H1 (cell line): ENCODE data around the gene SHISAL1. TPM values are rescaled to one million over a fixed set of nuclear protein-coding genes. Genes with fewer than 3 reads are reported as not detected.

Experiments
- CTCF ChIA-PET: fragments of 300-600 bp; sonication (Branson Sonifier 250); formaldehyde crosslinking; loops from one replicate; lab custom pipeline; 2021; ENCODE audit not compliant: partially characterized antibody; lab: Charles Lee
- POLR2A ChIA-PET: fragments of 300-600 bp; sonication (Branson Sonifier 250); formaldehyde crosslinking; loops from one replicate; lab custom pipeline; 2021; ENCODE audit warnings: inconsistent platforms; ENCODE audit not compliant: partially characterized antibody; lab: Charles Lee
- DNase-seq, 2 experiments: peaks; one replicate each; pipeline versions ENCODE4 v3.0.0 to v3.0.0-alpha.2; 2010 to 2022; ENCODE audit warnings: low spot score in 2 of 2, low read depth in 1 of 2, mixed read lengths in 1 of 2
- FAIRE-seq: peaks from 2 replicates; lab custom pipeline; 2011; peaks lifted over from hg19 to GRCh38; lab: Jason Lieb, UNC
- H2AFZ ChIP-seq: 2 replicates; pipeline ENCODE4 v1.8.1; 2012; ENCODE audit warnings: low read length, inconsistent platforms
- H2AK5ac ChIP-seq: 2 replicates; pipeline ENCODE4 v1.6.1; 2013; ENCODE audit warnings: low read depth, low read length
- H2BK120ac ChIP-seq: replicated peaks from 2 replicates; pipeline ENCODE3; 2013; ENCODE audit warnings: low read depth, low read length, inconsistent platforms
- H2BK12ac ChIP-seq: 2 replicates; pipeline ENCODE4 v1.6.1; 2013; ENCODE audit warnings: low read depth, low read length
- H2BK15ac ChIP-seq: 2 replicates; pipeline ENCODE4 v1.6.1; 2013; ENCODE audit warnings: low read length
- H2BK20ac ChIP-seq: 2 replicates; pipeline ENCODE4 v1.6.1; 2013; ENCODE audit warnings: low read length
- H2BK5ac ChIP-seq: 2 replicates; pipeline ENCODE4 v1.6.1; 2013; ENCODE audit warnings: low read depth, low read length
- H3K14ac ChIP-seq: 2 replicates; pipeline ENCODE4 v1.6.1; 2013; ENCODE audit warnings: inconsistent platforms; ENCODE audit not compliant: insufficient read length
- H3K18ac ChIP-seq: 2 replicates; pipeline ENCODE4 v1.6.1; 2013; ENCODE audit warnings: low read length; ENCODE audit errors: extremely low read depth
- H3K23ac ChIP-seq: 2 replicates; pipeline ENCODE4 v1.6.1; 2013; ENCODE audit warnings: inconsistent platforms; ENCODE audit not compliant: insufficient read length
- H3K23me2 ChIP-seq: 2 replicates; pipeline ENCODE4 v1.6.1; 2013; ENCODE audit warnings: low read depth, low read length
- H3K27ac ChIP-seq: 2 replicates; pipeline ENCODE4 v1.6.1; 2011; ENCODE audit warnings: low read depth, low read length, inconsistent platforms
- H3K27me3 ChIP-seq, 4 experiments: replicated peaks in 1 of 4; 1 replicate in 1 of 4; 2 replicates in 3 of 4; pipeline versions ENCODE4 v1.6.1 to v1.8.1; 2011 to 2013; ENCODE audit warnings: low read length in 3 of 4, mild to moderate bottlenecking in 3 of 4, inconsistent platforms in 2 of 4, mixed read lengths in 2 of 4, moderate library complexity in 1 of 4; ENCODE audit not compliant: control insufficient read depth in 3 of 4, insufficient read depth in 3 of 4; ENCODE audit errors: extremely low read depth in 1 of 4
- H3K36me3 ChIP-seq, 4 experiments: 2 replicates each; pipeline versions ENCODE4 v1.6.1 to v1.8.1; 2011 to 2013; ENCODE audit warnings: mild to moderate bottlenecking in 4 of 4, low read length in 3 of 4, moderate library complexity in 2 of 4, control low read depth in 1 of 4, inconsistent platforms in 1 of 4; ENCODE audit not compliant: insufficient read depth in 4 of 4, control insufficient read depth in 2 of 4
- H3K4ac ChIP-seq: replicated peaks from 2 replicates; pipeline ENCODE3; 2013; ENCODE audit warnings: low read length, low read depth, mixed read lengths, inconsistent platforms; ENCODE audit not compliant: insufficient read length
- H3K4me1 ChIP-seq, 4 experiments: replicated peaks in 1 of 4; 1 replicate in 1 of 4; 2 replicates in 3 of 4; pipeline versions ENCODE4 v1.6.1 to v1.8.1; 2011 to 2013; ENCODE audit warnings: low read length in 3 of 4, inconsistent platforms in 2 of 4, mixed read lengths in 1 of 4; ENCODE audit not compliant: insufficient read depth in 4 of 4, control insufficient read depth in 3 of 4
- H3K4me2 ChIP-seq, 2 experiments: 2 replicates each; pipeline versions ENCODE4 v1.6.1 to v1.8.1; 2011 to 2013; ENCODE audit warnings: low read depth in 2 of 2, low read length in 2 of 2, control low read depth in 1 of 2, inconsistent platforms in 1 of 2, mild to moderate bottlenecking in 1 of 2; ENCODE audit not compliant: insufficient read depth in 1 of 2
- H3K4me3 ChIP-seq, 4 experiments: fragments of 200-600, 300-600 bp in 1 of 4; sonication (generic), shearing (Covaris generic), sonication (Bioruptor Twin) in 1 of 4; 2 replicates each; pipeline versions ENCODE4 v1.5.1 to v1.8.1; 2011 to 2016; ENCODE audit warnings: low read length in 4 of 4, low read depth in 3 of 4, control low read depth in 2 of 4, inconsistent platforms in 2 of 4, mild to moderate bottlenecking in 2 of 4, mixed read lengths in 1 of 4, moderate library complexity in 1 of 4; ENCODE audit not compliant: insufficient read depth in 2 of 4; ENCODE audit errors: extremely low read depth in 1 of 4
- H3K56ac ChIP-seq: replicated peaks from 2 replicates; pipeline ENCODE3; 2013; ENCODE audit warnings: low read depth, mild to moderate bottlenecking, mixed read lengths, low read length, inconsistent platforms; ENCODE audit not compliant: insufficient read length
- H3K79me1 ChIP-seq: 2 replicates; pipeline ENCODE4 v1.6.1; 2013; ENCODE audit warnings: low read depth, low read length, control low read depth
- H3K79me2 ChIP-seq, 2 experiments: 2 replicates each; pipeline versions ENCODE4 v1.6.1 to v1.8.1; 2012 to 2013; ENCODE audit warnings: low read length in 2 of 2, mild to moderate bottlenecking in 2 of 2, inconsistent platforms in 1 of 2; ENCODE audit not compliant: insufficient read depth in 2 of 2, control insufficient read depth in 1 of 2
- H3K9ac ChIP-seq, 4 experiments: replicated peaks in 1 of 4; 1 replicate in 1 of 4; 2 replicates in 3 of 4; pipeline versions ENCODE4 v1.6.1 to v1.8.1; 2011 to 2013; ENCODE audit warnings: low read depth in 3 of 4, low read length in 3 of 4, control low read depth in 2 of 4, mild to moderate bottlenecking in 2 of 4, moderate library complexity in 2 of 4, inconsistent platforms in 1 of 4; ENCODE audit errors: extremely low read depth in 1 of 4
- H3K9me3 ChIP-seq, 2 experiments: 2 replicates each; pipeline versions ENCODE4 v1.6.1 to v1.8.1; 2012 to 2013; ENCODE audit warnings: mild to moderate bottlenecking in 2 of 2, moderate library complexity in 2 of 2, control low read depth in 1 of 2, inconsistent platforms in 1 of 2, low read depth in 1 of 2, low read length in 1 of 2, mixed read lengths in 1 of 2; ENCODE audit not compliant: insufficient read depth in 2 of 2
- H4K20me1 ChIP-seq, 2 experiments: replicated peaks in 1 of 2; 2 replicates each; pipeline versions ENCODE3 to v1.8.1; 2011 to 2013; ENCODE audit warnings: inconsistent platforms in 2 of 2, low read length in 2 of 2, mild to moderate bottlenecking in 1 of 2; ENCODE audit not compliant: insufficient read depth in 2 of 2, control insufficient read depth in 1 of 2
- H4K5ac ChIP-seq: 2 replicates; pipeline ENCODE4 v1.6.1; 2013; ENCODE audit warnings: low read length, low read depth, mixed read lengths, inconsistent platforms; ENCODE audit not compliant: insufficient read length
- H4K8ac ChIP-seq: 2 replicates; pipeline ENCODE4 v1.8.0; 2013; ENCODE audit warnings: mild to moderate bottlenecking, moderate library complexity, low read length, inconsistent platforms; ENCODE audit not compliant: insufficient read depth; ENCODE audit errors: extremely low read depth
- H4K91ac ChIP-seq: replicated peaks from 2 replicates; pipeline ENCODE3; 2013; ENCODE audit warnings: low read length, mixed read lengths, inconsistent platforms; ENCODE audit not compliant: insufficient read length
- CBX5 ChIP-seq: fragments of 300-800, 300-1000 bp; sonication (generic); IDR thresholded peaks from 2 replicates; pipeline ENCODE4 v1.7.1; 2016; ENCODE audit warnings: antibody characterized with exemption, low read length, low read depth
- CTBP2 ChIP-seq: IDR thresholded peaks from 2 replicates; pipeline ENCODE4 v1.7.0; 2011; ENCODE audit warnings: borderline replicate concordance, mild to moderate bottlenecking, moderate library complexity, mixed read lengths, low read length; ENCODE audit not compliant: insufficient read depth, insufficient read length
- CTCF ChIP-seq, 3 experiments: IDR thresholded peaks; 1 replicate in 2 of 3; 2 replicates in 1 of 3; pipeline versions ENCODE4 v1.5.1 to v1.6.1; 2011; ENCODE audit warnings: low read length in 3 of 3, mild to moderate bottlenecking in 3 of 3, inconsistent platforms in 2 of 3, low read depth in 1 of 3, moderate library complexity in 1 of 3; ENCODE audit not compliant: insufficient read depth in 1 of 3; ENCODE audit errors: control extremely low read depth in 1 of 3
- FOSL1 ChIP-seq: IDR thresholded peaks from 2 replicates; pipeline ENCODE4 v1.6.1; 2011; ENCODE audit warnings: mild to moderate bottlenecking, low read depth, low read length, moderate library complexity; ENCODE audit not compliant: insufficient read depth
- HDAC2 ChIP-seq, 2 experiments: fragments of 300-600 bp in 1 of 2; sonication (generic) in 1 of 2; IDR thresholded peaks; 2 replicates each; pipeline ENCODE4 v1.6.1; 2011 to 2012; ENCODE audit warnings: low read depth in 2 of 2, low read length in 2 of 2, mild to moderate bottlenecking in 2 of 2, moderate library complexity in 2 of 2, borderline replicate concordance in 1 of 2, inconsistent platforms in 1 of 2
- JUND ChIP-seq: IDR thresholded peaks from 2 replicates; pipeline ENCODE4 v1.6.1; 2011; ENCODE audit warnings: mild to moderate bottlenecking, improper control_type of control experiment, low read length
- PHF8 ChIP-seq: fragments of 200-600 bp; sonication (generic); conservative IDR thresholded peaks from 2 replicates; pipeline ENCODE4 v1.7.1; 2012; ENCODE audit warnings: low read depth, mild to moderate bottlenecking, inconsistent platforms, low read length, moderate library complexity
- POLR2A ChIP-seq, 2 experiments: IDR thresholded peaks; 1 replicate in 1 of 2; 2 replicates in 1 of 2; pipeline ENCODE4 v1.6.1; 2011; ENCODE audit warnings: low read depth in 2 of 2, low read length in 2 of 2, mild to moderate bottlenecking in 2 of 2; ENCODE audit errors: control extremely low read depth in 1 of 2
- SIRT6 ChIP-seq: IDR thresholded peaks from one replicate; pipeline ENCODE4 v1.7.1; 2012; ENCODE audit warnings: low read length, inconsistent platforms
- TCF12 ChIP-seq: IDR thresholded peaks from 2 replicates; pipeline ENCODE4 v1.6.1; 2011; ENCODE audit warnings: low read depth, mild to moderate bottlenecking, low read length
- WGBS, 2 experiments: shearing (Covaris generic) in 1 of 2; methylation state at CpG; one replicate each; pipeline versions ENCODE4 v1.1.6 to v1.1.7; 2013 to 2015; ENCODE audit warnings: low lambda C conversion rate in 2 of 2, mixed read lengths in 2 of 2, inconsistent platforms in 1 of 2, low coverage in 1 of 2, missing lambda C conversion rate in 1 of 2; ENCODE audit not compliant: insufficient replicate concordance in 2 of 2, insufficient coverage in 1 of 2, insufficient read length in 1 of 2; ENCODE audit errors: extremely low coverage in 1 of 2, missing lambda C conversion rate in 1 of 2; 5-methylcytosine and 5-hydroxymethylcytosine counted together
- polyA plus RNA-seq, 7 experiments: library from polyadenylated mRNA; depleted of rRNA in 3 of 7; stranded (reverse) in 5 of 7; unstranded in 2 of 7; fragments of >200 nt in 5 of 7; fragments of 200-250 nt in 2 of 7; gene quantifications; 1 replicate in 5 of 7; 2 replicates in 1 of 7; 4 replicates in 1 of 7; pipeline versions ENCODE4 v1.2.1 to v1.2.3, GENCODE V29; 2011 to 2013; ENCODE audit warnings: missing spikeins in 2 of 7, mixed read lengths in 2 of 7
- total RNA-seq: library from RNA; stranded (reverse); fragmentation: NEBNext Ultra II Directional; extraction: Animal tissue kit (Norgen Biotek cat#: 25700); gene quantifications from 2 replicates; pipeline ENCODE4 v1.2.1, GENCODE V29; 2021

Gene SHISAL1
- total and polyA plus RNA-seq, 2 of the 8 experiments (the other 6 are each of a cell fraction or from before 2014, with no cell fraction given) = 3.7 to 5.8 TPM

GRCh38 chr22:44195189-44195871, 117.4 kb downstream of the SHISAL1 start:
- Histone ChIP-seq H3K36me3 (no peaks in the 10 kb centered on the region), H3K79me2 (no peaks in the 10 kb centered on the region), H3K23ac (no peak overlapping the region), H3K4me3 (no peak overlapping the region), H3K27ac (no peak overlapping the region), H3K4me1 (peaks cover 0 to 7% (median 0%) of the 10 kb centered on the region in 4 experiments; a peak in 4 of 7 replicates), H3K56ac (no peak overlapping the region), H3K18ac (no peak overlapping the region), H3K79me1 (no peaks in the 10 kb centered on the region), H2AFZ (no peak overlapping the region), H3K14ac (no peak overlapping the region), H2BK120ac (no peak overlapping the region), H2BK12ac (0 out of 2 replicates have a peak overlapping the region, but pooled peaks have one; percentile 68), H3K27me3 (no peaks in the 10 kb centered on the region), H4K91ac (peak overlapping the region; percentile 20), H2AK5ac (no peak overlapping the region), H3K9me3 (no peaks in the 10 kb centered on the region), H3K9ac (no peak overlapping the region), H4K8ac (no peak overlapping the region; the same call in 1 of the 2 replicates), H4K5ac (no peak overlapping the region), H2BK5ac (no peak overlapping the region), H4K20me1 (peaks cover 0 to 5% of the 10 kb centered on the region in 2 experiments), H2BK15ac (no peak overlapping the region), H3K4ac (no peak overlapping the region), H3K23me2 (peaks cover 13% of the 10 kb centered on the region; the same call in 1 of the 2 replicates), H3K4me2 (no peak overlapping the region), H2BK20ac (no peak overlapping the region)
- ChIA-PET CTCF (interaction anchor here (0.7 to 1.4 kb wide), 6 partner anchors 22 to 200 kb away, joined by 3 to 5 read pairs (median 3); no protein-coding TSS in a partner anchor), POLR2A (no interaction called here)
- TF ChIP-seq FOSL1 (no peak), CTCF (IDR thresholded peaks at IDR 0.05; ENCODE audit: control extremely low read depth in 1 of 3, insufficient read depth in 1 of 3, low read depth in 1 of 3, low read length in 3 of 3) (no peak), PHF8 (no peak), CTBP2 (no peak), JUND (no peak), HDAC2 (IDR thresholded peaks at IDR 0.05; ENCODE audit: borderline replicate concordance in 1 of 2, low read depth in 2 of 2, low read length in 2 of 2) (no peak), SIRT6 (no peak), CBX5 (no peak), POLR2A (IDR thresholded peaks at IDR 0.05; ENCODE audit: control extremely low read depth in 1 of 2, low read depth in 2 of 2, low read length in 2 of 2) (no peak), TCF12 (no peak)
- WGBS, 2 experiments = 78% methylated on average over 5 of the region's 5 CpGs; no CpG with 5 or more reads in 1 of the 2 experiments
- FAIRE-seq (no peak), DNase-seq (no peak)
